ENCODE measurements around the gene HDAC7.
A peak's percentile ranks its signal among the peaks of the same experiment; 100 is the strongest.

HDAC7 gene

GRCh38 chr12:47841501-47841900 lies 21.8 kb upstream of the HDAC7 start:
- TF ChIP-seq CREB1 (IDR thresholded peaks at IDR 0.05; ENCODE audit: low read depth) = no peak
- no peak for TF ChIP-seq YY1 (IDR thresholded peaks at IDR 0.05; ENCODE audit: low read depth)
- no peak for TF ChIP-seq EP300 (IDR thresholded peaks at IDR 0.05; ENCODE audit: borderline replicate concordance)
- no peak for TF ChIP-seq CEBPB (IDR thresholded peaks at IDR 0.05)
- TF ChIP-seq REST (IDR thresholded peaks at IDR 0.05; ENCODE audit: low read depth) = no peak
- TF ChIP-seq, protein P1, sequence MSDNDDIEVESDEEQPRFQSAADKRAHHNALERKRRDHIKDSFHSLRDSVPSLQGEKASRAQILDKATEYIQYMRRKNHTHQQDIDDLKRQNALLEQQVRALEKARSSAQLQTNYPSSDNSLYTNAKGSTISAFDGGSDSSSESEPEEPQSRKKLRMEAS (IDR thresholded peaks at IDR 0.05) = no peak
- TF ChIP-seq RAD21 (IDR thresholded peaks at IDR 0.05; ENCODE audit: low read depth) = no peak
- no peak for TF ChIP-seq TAF1 (IDR thresholded peaks at IDR 0.05; ENCODE audit: low read depth)
- no peak for TF ChIP-seq FOXM1 (IDR thresholded peaks at IDR 0.05; ENCODE audit: borderline replicate concordance, low read depth)
- no peak for TF ChIP-seq ZBTB7A (IDR thresholded peaks at IDR 0.05; ENCODE audit: low read depth)
- no peak for TF ChIP-seq NFIC (IDR thresholded peaks at IDR 0.05)
- TF ChIP-seq EGR1 (IDR thresholded peaks at IDR 0.05) = no peak
- TF ChIP-seq USF1 (IDR thresholded peaks at IDR 0.05) = no peak
- TF ChIP-seq TEAD4 (IDR thresholded peaks at IDR 0.05) = no peak
- TF ChIP-seq TCF12 (IDR thresholded peaks at IDR 0.05; ENCODE audit: low read depth) = no peak

- TF ChIP-seq CREB1 (IDR thresholded peaks at IDR 0.05; ENCODE audit: low read depth) (no peak), REST (IDR thresholded peaks at IDR 0.05; ENCODE audit: low read depth) (no peak), ZBTB7A (IDR thresholded peaks at IDR 0.05; ENCODE audit: low read depth) (no peak), RAD21 (IDR thresholded peaks at IDR 0.05; ENCODE audit: low read depth) (no peak), EGR1 (IDR thresholded peaks at IDR 0.05) (no peak), YY1 (IDR thresholded peaks at IDR 0.05; ENCODE audit: low read depth) (no peak), EP300 (IDR thresholded peaks at IDR 0.05; ENCODE audit: borderline replicate concordance) (no peak), FOXM1 (IDR thresholded peaks at IDR 0.05; ENCODE audit: borderline replicate concordance, low read depth) (no peak), CEBPB (IDR thresholded peaks at IDR 0.05) (no peak)
- TF ChIP-seq, protein P1 (IDR thresholded peaks at IDR 0.05) = no peak
Observed at GRCh38 chr12:47840571-47840970, 20.9 kb upstream of the HDAC7 start.

- TF ChIP-seq ZBTB7A (IDR thresholded peaks at IDR 0.05; ENCODE audit: low read depth) = no peak
- TF ChIP-seq, protein P1 (IDR thresholded peaks at IDR 0.05) = no peak
- TF ChIP-seq TAF1 (IDR thresholded peaks at IDR 0.05; ENCODE audit: low read depth) = no peak
- no peak for TF ChIP-seq FOXM1 (IDR thresholded peaks at IDR 0.05; ENCODE audit: borderline replicate concordance, low read depth)
- no peak for TF ChIP-seq YY1 (IDR thresholded peaks at IDR 0.05; ENCODE audit: low read depth)
- no peak for TF ChIP-seq EGR1 (IDR thresholded peaks at IDR 0.05)
- TF ChIP-seq TCF12 (IDR thresholded peaks at IDR 0.05; ENCODE audit: low read depth) = no peak
- TF ChIP-seq TEAD4 (IDR thresholded peaks at IDR 0.05) = no peak
- no peak for TF ChIP-seq CREB1 (IDR thresholded peaks at IDR 0.05; ENCODE audit: low read depth)
- no peak for TF ChIP-seq NFIC (IDR thresholded peaks at IDR 0.05)
- no peak for TF ChIP-seq RAD21 (IDR thresholded peaks at IDR 0.05; ENCODE audit: low read depth)
Observed at GRCh38 chr12:47839214-47839876, 19.6 kb upstream of the HDAC7 start.

- TF ChIP-seq EGR1 (IDR thresholded peaks at IDR 0.05) (no peak), TAF1 (IDR thresholded peaks at IDR 0.05; ENCODE audit: low read depth) (no peak), REST (IDR thresholded peaks at IDR 0.05; ENCODE audit: low read depth) (no peak), RAD21 (IDR thresholded peaks at IDR 0.05; ENCODE audit: low read depth) (peak; percentile 86), EP300 (IDR thresholded peaks at IDR 0.05; ENCODE audit: borderline replicate concordance) (no peak)
Observed at GRCh38 chr12:47838286-47838931, 18.7 kb upstream of the HDAC7 start.
